ENCODE measurements around the gene IL20RB. TPM values are rescaled to one million over a fixed set of nuclear protein-coding genes. Genes with fewer than 3 reads are reported as not detected.

IL20RB gene
- total and polyA plus RNA-seq, 2 of the 4 experiments (the other 2 are of a cell fraction), result 0.72 to 0.97 TPM

- peaks cover 3% of the 10 kb centered on the region for H3K36me3 ChIP-seq (ENCODE audit: control insufficient read depth, insufficient read depth, low read length)
- BruUV-seq (replicated peaks), result no TSS peak
- H2BK120ac ChIP-seq (ENCODE audit: low read depth, low read length), result no peak overlapping the region
- H4K20me1 ChIP-seq (ENCODE audit: insufficient read depth, low read length), result peaks cover 6% of the 10 kb centered on the region
- no CpG with 5 or more reads among the region's 3 CpGs for WGBS, 2 experiments (ENCODE audit: extremely low coverage in 2 of 2, insufficient read length in 1 of 2)
- no peak overlapping the region for H4K8ac ChIP-seq (ENCODE audit: low read depth in 2 of 2, low read length in 2 of 2)
- in situ Hi-C loops (cut with MboI; ENCODE audit: low sequenced_read_pairs) (no loop called here), intact Hi-C loops (cut with micrococcal nuclease) (no loop called here), dilution Hi-C loops (cut with HindIII; ENCODE audit: low sequenced_read_pairs, unreplicated experiment) (no loop called here)
- H2AK9ac ChIP-seq (replicated peaks; ENCODE audit: low read depth, low read length, poor library complexity), result no peak overlapping the region
- ATAC-seq (ENCODE audit: low read depth) (peak; percentile 33), DNase-seq (no peak)
- peaks cover 2% of the 10 kb centered on the region for H3K4me1 ChIP-seq (ENCODE audit: control insufficient read depth, insufficient read depth, low read length)
- H2AK5ac ChIP-seq (ENCODE audit: low read depth, low read length), result no peak overlapping the region
- POLR2A ChIA-PET (ENCODE audit: unreplicated experiment), result no interaction called here
- no peak overlapping the region for H3K9ac ChIP-seq (ENCODE audit: low read depth, low read length)
- H4K91ac ChIP-seq (ENCODE audit: insufficient read depth, low read depth, low read length), result no peak overlapping the region
- H2AFZ ChIP-seq (replicated peaks; ENCODE audit: low read length, poor library complexity), result no peak overlapping the region
- H3K79me1 ChIP-seq (ENCODE audit: low read depth in 1 of 2, low read length in 2 of 2), result peaks cover 35 to 60% of the 10 kb centered on the region in 2 experiments
- 0 out of 2 replicates have a peak overlapping the region, but pooled peaks have one; percentile 46 for H3K4me2 ChIP-seq (ENCODE audit: low read depth, low read length)
- no peak overlapping the region for H4K5ac ChIP-seq (ENCODE audit: low read depth, low read length)
- H3K14ac ChIP-seq (replicated peaks; ENCODE audit: low read depth, low read length), result no peak overlapping the region
- H2BK15ac ChIP-seq (ENCODE audit: low read depth, low read length), result no peak overlapping the region
- CTCF ChIA-PET, result interaction anchor here (0.7 to 1.0 kb wide), 2 partner anchors 102 to 1211 kb away, joined by 3 to 4 read pairs; no protein-coding TSS in a partner anchor
- H3K27me3 ChIP-seq (ENCODE audit: control insufficient read depth, insufficient read depth, low read length), result no peaks in the 10 kb centered on the region
- no peak overlapping the region for H3K56ac ChIP-seq (ENCODE audit: extremely low read depth, insufficient read depth, low read length)
- TF ChIP-seq NFE2L2 (IDR thresholded peaks at IDR 0.05; ENCODE audit: low read depth, low read length) (no peak), BHLHE40 (IDR thresholded peaks at IDR 0.05; ENCODE audit: low read depth, low read length) (no peak), FOS (IDR thresholded peaks at IDR 0.05; ENCODE audit: low read depth, low read length) (no peak), RFX5 (IDR thresholded peaks at IDR 0.05; ENCODE audit: low read depth, low read length) (no peak), ELK1 (IDR thresholded peaks at IDR 0.05; ENCODE audit: borderline replicate concordance, low read depth, low read length) (no peak)
- H2BK5ac ChIP-seq (ENCODE audit: low read depth, low read length, poor library complexity, severe bottlenecking), result no peak overlapping the region
- no peak overlapping the region for H2BK20ac ChIP-seq (ENCODE audit: low read depth, low read length)
- no peak overlapping the region for H3K4ac ChIP-seq (ENCODE audit: low read depth, low read length)
- H3K23ac ChIP-seq (ENCODE audit: low read depth, low read length), result no peak overlapping the region
- no peak overlapping the region for H3K18ac ChIP-seq (ENCODE audit: low read depth, low read length)
- H3K9me1 ChIP-seq (ENCODE audit: insufficient read depth, low read length), result peaks cover 6% of the 10 kb centered on the region; the same call in 1 of the 2 replicates
- H3K27ac ChIP-seq (ENCODE audit: insufficient read depth, low read length), result no peak overlapping the region
- H3K4me3 ChIP-seq (ENCODE audit: insufficient read depth, low read depth, low read length), result no peak overlapping the region
- no peaks in the 10 kb centered on the region for H3K9me3 ChIP-seq (ENCODE audit: control insufficient read depth, insufficient read depth, low read length)
These were observed 14.3 kb upstream of the IL20RB start for GRCh38 chr3:136943436-136943835.

All from IMR-90 (cell line).